Measurements from ENCODE around the gene FAM72D.
"Not testable (repeated sequence)": the region's sequence is repeated elsewhere in the genome, so short reads cannot be mapped to it uniquely, and the experiment has no call there.

DNA sequence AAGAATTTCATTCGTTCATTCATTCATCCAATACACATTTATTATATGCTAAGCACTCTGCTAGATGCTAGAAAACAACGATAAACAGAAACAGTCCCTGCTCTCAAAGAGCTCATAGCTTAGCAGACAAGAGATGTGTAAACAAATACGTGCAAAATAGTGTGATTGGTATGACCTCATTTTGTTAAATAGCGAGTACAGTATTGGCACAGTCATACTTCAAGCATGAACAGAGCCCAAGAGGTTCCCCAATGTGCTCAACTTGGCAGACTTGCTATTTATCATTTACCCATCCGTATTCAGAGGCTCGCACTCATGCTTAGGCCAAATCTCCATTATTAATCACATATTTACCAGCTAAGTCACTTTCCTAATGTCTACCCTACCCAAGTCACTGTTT lies 24.2 kb upstream of the FAM72D start:
- not testable (repeated sequence) for TF ChIP-seq POLR2A (IDR thresholded peaks at IDR 0.05; ENCODE audit: low read length); GATA1 (IDR thresholded peaks at IDR 0.05; ENCODE audit: low read depth, low read length)
